Progenitor cell of endocrine pancreas (in vitro differentiated cells): ENCODE measurements around the gene DOLK. TPM values are rescaled to one million over a fixed set of nuclear protein-coding genes. Genes with fewer than 3 reads are reported as not detected.

Source experiments
- DNase-seq: peaks from one replicate; pipeline ENCODE4 v3.0.0; 2021; ENCODE audit warnings: low spot score; ENCODE audit not compliant: unreplicated experiment
- H3K27ac Mint-ChIP-seq: 2 replicates; pipeline ENCODE4 v1.8.0; 2021; ENCODE audit warnings: mild to moderate bottlenecking, moderate library complexity, mixed read lengths
- H3K27me3 Mint-ChIP-seq: 2 replicates; pipeline ENCODE4 v1.8.0; 2021; ENCODE audit warnings: mixed read lengths
- H3K36me3 Mint-ChIP-seq: 2 replicates; pipeline ENCODE4 v1.8.0; 2022; ENCODE audit warnings: mixed read lengths; ENCODE audit not compliant: insufficient read depth
- H3K4me1 Mint-ChIP-seq: 2 replicates; pipeline ENCODE4 v1.8.0; 2021; ENCODE audit warnings: low read depth, mixed read lengths
- H3K4me3 Mint-ChIP-seq: 2 replicates; pipeline ENCODE4 v1.8.0; 2021; ENCODE audit warnings: low read depth, mild to moderate bottlenecking, moderate library complexity, mixed read lengths
- H3K9me3 Mint-ChIP-seq: 2 replicates; pipeline ENCODE4 v1.8.0; 2021; ENCODE audit warnings: low read depth, mixed read lengths
- CTCF ChIP-seq: fragments of 200-600 bp; sonication (generic); IDR thresholded peaks from one replicate; pipeline ENCODE4 v1.5.0; 2021; ENCODE audit warnings: antibody characterized with exemption, mild to moderate bottlenecking; ENCODE audit not compliant: unreplicated experiment
- total RNA-seq: library from RNA; stranded (reverse); gene quantifications from 2 replicates; pipeline ENCODE4 v1.2.1, GENCODE V29; 2021

DOLK gene
- total RNA-seq, 1 donor from 2014 or later = 16.3 TPM

- Mint-ChIP-seq H3K9me3 (no peaks in the 10 kb centered on the region), H3K4me3 (no peak overlapping the region), H3K4me1 (no peaks in the 10 kb centered on the region), H3K27me3 (no peaks in the 10 kb centered on the region), H3K27ac (no peak overlapping the region), H3K36me3 (peaks cover 6% of the 10 kb centered on the region)
- DNase-seq = no peak
- no peak for TF ChIP-seq CTCF
Measured at GRCh38 chr9:128903079-128903461, 44.3 kb downstream of the DOLK start.

DNA sequence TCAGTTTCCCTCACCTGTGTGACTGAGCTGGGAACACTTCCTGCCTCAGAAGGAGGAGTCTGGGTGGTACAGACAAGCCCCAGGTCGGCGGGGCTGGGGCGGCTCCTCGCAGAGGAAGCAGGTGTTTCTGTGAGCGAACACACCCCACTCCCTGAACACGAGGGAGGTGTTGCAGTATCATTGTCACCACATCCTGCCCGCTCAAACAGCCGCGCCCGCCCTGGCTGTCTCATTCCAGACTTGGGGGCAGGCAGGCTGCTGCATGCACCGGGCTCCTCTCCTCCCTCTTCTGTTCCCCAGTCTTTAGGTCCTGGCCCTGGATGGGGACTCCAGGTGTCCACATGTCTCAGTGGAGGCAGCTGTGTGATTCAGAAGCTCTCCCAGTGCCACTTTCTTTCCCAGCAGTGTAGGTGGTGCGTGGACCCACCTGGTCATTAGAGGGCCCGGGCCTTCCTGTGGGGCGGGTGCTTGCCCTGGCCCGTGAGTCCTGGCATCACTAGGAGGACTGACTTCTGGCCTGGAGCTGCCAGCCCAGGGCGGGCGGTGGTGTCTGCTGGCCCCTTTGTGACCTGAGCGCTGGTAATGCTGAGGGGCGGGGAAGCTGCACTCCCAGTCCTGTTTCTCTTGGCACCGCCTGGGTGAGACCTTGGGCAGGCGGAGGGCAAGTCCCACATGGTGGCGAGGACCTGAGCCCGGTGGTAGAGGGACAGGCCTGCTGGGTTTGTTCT lies 44.9 kb downstream of the DOLK start:
- Mint-ChIP-seq H3K27me3 (no peaks in the 10 kb centered on the region), H3K36me3 (peaks cover 4% of the 10 kb centered on the region), H3K27ac (no peak overlapping the region), H3K4me3 (no peak overlapping the region), H3K4me1 (no peaks in the 10 kb centered on the region), H3K9me3 (no peaks in the 10 kb centered on the region)
- TF ChIP-seq CTCF = no peak
- DNase-seq = no peak

GRCh38 chr9:128901822-128902221 lies 45.6 kb downstream of the DOLK start:
- Mint-ChIP-seq H3K27ac (no peak overlapping the region), H3K27me3 (no peaks in the 10 kb centered on the region), H3K4me3 (no peak overlapping the region), H3K36me3 (peaks cover 5% of the 10 kb centered on the region), H3K9me3 (no peaks in the 10 kb centered on the region), H3K4me1 (no peaks in the 10 kb centered on the region)
- no peak for DNase-seq
- TF ChIP-seq CTCF = no peak

DNA sequence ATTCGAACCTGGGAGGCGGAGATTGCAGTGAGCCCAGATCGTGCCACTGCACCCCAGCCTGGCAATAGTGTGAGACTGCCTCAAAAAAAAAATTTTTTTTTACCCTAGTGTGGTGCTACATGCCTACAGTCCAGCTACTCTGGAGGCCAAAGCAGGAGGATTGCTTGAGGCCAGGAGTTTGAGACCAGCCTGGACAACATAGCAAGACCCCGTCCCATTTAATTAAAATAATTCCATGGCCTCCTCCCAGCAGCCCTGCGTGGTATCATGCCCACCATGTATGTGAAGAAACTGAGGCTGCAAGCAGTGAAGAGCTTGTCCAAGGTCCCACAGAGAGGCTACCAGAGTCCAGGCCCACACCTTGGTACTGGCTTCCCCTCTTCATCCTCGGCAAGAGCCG lies 46.0 kb downstream of the DOLK start:
- H3K4me1 Mint-ChIP-seq = no peaks in the 10 kb centered on the region
- DNase-seq = no peak
- peaks cover 4% of the 10 kb centered on the region for H3K36me3 Mint-ChIP-seq
- no peak overlapping the region for H3K27ac Mint-ChIP-seq
- no peak overlapping the region for H3K4me3 Mint-ChIP-seq
- TF ChIP-seq CTCF = no peak
- H3K27me3 Mint-ChIP-seq = no peaks in the 10 kb centered on the region
- H3K9me3 Mint-ChIP-seq = no peaks in the 10 kb centered on the region

DNA sequence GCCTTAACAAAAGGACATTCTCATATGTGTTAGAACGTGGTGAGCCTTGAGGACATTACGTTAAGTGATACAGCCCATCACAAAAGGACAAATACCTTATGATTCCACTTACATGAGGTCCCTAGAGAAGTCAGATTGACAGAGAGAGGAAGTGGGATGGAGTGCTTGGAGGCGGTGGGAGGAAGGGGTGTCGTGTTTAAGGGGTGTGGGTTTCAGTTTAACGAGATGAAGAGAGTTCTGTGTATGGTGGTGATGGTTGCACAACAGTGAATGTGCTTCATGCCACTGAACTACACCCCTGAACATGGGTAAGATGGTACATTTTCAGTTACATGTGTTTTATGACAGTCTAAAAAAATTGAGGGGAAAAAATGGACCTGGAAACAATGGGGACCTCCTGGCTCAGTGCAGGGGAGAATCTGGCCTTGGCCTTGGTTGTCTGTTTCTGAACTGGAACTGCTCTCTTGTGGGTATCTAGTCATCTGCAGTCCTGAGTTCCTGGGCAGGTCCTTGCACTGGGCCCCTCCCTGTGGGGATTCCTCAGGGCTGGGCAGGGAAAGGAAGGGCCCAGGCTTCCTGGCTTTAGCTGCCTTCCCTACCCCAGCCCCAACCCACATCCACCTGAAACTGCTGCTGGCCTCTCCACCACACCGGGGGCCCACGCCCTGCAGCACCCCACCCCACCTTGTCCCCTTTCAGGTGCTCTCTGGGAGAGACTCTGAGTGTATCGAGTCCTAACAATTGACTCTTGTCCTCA lies 47.7 kb downstream of the DOLK start:
- no peaks in the 10 kb centered on the region for H3K9me3 Mint-ChIP-seq
- no peaks in the 10 kb centered on the region for H3K4me1 Mint-ChIP-seq
- no peak overlapping the region for H3K4me3 Mint-ChIP-seq
- H3K27ac Mint-ChIP-seq = peak overlapping the region; percentile 62
- H3K27me3 Mint-ChIP-seq = no peaks in the 10 kb centered on the region
- TF ChIP-seq CTCF = no peak
- H3K36me3 Mint-ChIP-seq = peaks cover 6% of the 10 kb centered on the region
- DNase-seq = no peak
